Calu3 (cell line): ENCODE data around the gene PCDHGB6. TPM values are rescaled to one million over a fixed set of nuclear protein-coding genes. Genes with fewer than 3 reads are reported as not detected.
"Not testable (repeated sequence)": the region's sequence is repeated elsewhere in the genome, so short reads cannot be mapped to it uniquely, and the experiment has no call there.

Source experiments
- BruUV-seq: library from RNA; stranded (reverse); fragments of 400-500 nt; replicated peaks from 2 replicates; lab custom pipeline; 2021; lab: Mats Ljungman, UMichigan
- CTCF ChIA-PET: fragments of 300-600 bp; sonication (Branson Sonifier 250); formaldehyde crosslinking; loops from one replicate; lab custom pipeline; 2022; ENCODE audit warnings: antibody characterized with exemption; lab: Charles Lee
- DNase-seq: peaks from one replicate; pipeline ENCODE4 v3.0.0; 2022
- H3K27ac Mint-ChIP-seq: one replicate; pipeline ENCODE4 v1.8.0; 2022; ENCODE audit warnings: mixed read lengths; ENCODE audit not compliant: unreplicated experiment
- H3K27me3 Mint-ChIP-seq: one replicate; pipeline ENCODE4 v1.8.0; 2022; ENCODE audit warnings: mixed read lengths; ENCODE audit not compliant: unreplicated experiment
- H3K36me3 Mint-ChIP-seq: one replicate; pipeline ENCODE4 v1.8.0; 2022; ENCODE audit warnings: mild to moderate bottlenecking, moderate library complexity, mixed read lengths; ENCODE audit not compliant: insufficient read depth, unreplicated experiment
- H3K4me1 Mint-ChIP-seq: one replicate; pipeline ENCODE4 v1.8.0; 2022; ENCODE audit warnings: mild to moderate bottlenecking, low read depth, mixed read lengths; ENCODE audit not compliant: unreplicated experiment
- H3K4me3 Mint-ChIP-seq: one replicate; pipeline ENCODE4 v1.8.0; 2022; ENCODE audit warnings: mild to moderate bottlenecking, low read depth, moderate library complexity, mixed read lengths; ENCODE audit not compliant: unreplicated experiment
- H3K9me3 Mint-ChIP-seq: one replicate; pipeline ENCODE4 v1.8.0; 2022; ENCODE audit warnings: low read depth, mixed read lengths; ENCODE audit not compliant: unreplicated experiment
- intact Hi-C: fragments of 100-400 bp; cut with micrococcal nuclease; formaldehyde crosslinking; loops from one replicate; pipeline ENCODE4 v1.10.0; 2022; ENCODE audit not compliant: unreplicated experiment
- total RNA-seq: library from RNA; stranded (reverse); gene quantifications from 2 replicates; pipeline ENCODE4 v1.2.3, GENCODE V29; 2022
- TF ChIP-seq, protein P1 (sequence below): fragments of 200-600 bp; IDR thresholded peaks from one replicate; pipeline ENCODE4 v1.8.0; 2022; ENCODE audit warnings: antibody characterized with exemption; ENCODE audit not compliant: unreplicated experiment

The PCDHGB6 gene
- total RNA-seq, 1 experiment from 2014 or later: 13.4 TPM

DNA sequence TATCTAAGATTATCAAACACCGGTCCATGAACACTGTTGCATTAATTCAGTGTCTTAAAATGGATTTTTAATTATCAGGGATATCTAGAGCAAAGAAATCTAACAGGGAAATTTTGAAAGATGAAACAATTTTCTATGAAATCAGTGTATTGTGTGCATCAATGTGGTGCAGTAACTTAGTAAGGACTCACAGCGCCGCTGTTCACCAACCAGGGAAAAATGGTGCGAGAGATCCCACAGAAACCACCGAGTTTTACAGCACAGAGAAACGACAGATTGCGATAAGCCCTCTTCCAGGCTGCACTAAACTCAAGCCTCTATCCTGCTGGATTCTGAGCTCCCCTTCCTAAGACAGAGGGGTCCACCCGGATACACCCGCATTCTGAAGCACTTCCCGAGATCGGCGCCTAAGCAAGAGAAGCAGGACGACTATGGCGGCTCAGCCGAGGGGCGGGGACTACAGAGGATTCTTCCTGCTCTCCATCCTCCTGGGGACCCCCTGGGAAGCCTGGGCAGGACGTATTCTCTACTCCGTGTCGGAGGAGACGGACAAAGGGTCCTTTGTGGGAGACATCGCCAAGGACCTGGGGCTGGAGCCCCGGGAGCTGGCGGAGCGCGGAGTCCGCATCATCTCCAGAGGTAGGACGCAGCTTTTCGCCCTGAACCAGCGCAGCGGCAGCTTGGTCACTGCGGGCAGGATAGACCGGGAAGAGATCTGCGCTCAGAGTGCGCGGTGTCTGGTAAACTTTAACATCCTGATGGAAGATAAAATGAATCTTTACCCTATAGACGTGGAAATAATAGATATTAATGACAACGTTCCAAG, 25.1 kb upstream of the PCDHGB6 start, which contains the start of gene PCDHGA7:
Gene PCDHGA7 (plus strand): TSS at position 274 of the 826 bp plus-strand sequence. CDS start 158 bp downstream, at position 432.
- H3K9me3 Mint-ChIP-seq: peaks cover 5% of the 10 kb centered on the region
- H3K27me3 Mint-ChIP-seq: no peaks in the 10 kb centered on the region
- BruUV-seq: no TSS peak
- CTCF ChIA-PET: no interaction called here
- H3K27ac Mint-ChIP-seq: no peak within 1 kb of the TSS
- peak within 1 kb of the TSS; percentile 55 for H3K4me3 Mint-ChIP-seq
- no peaks in the 10 kb centered on the region for H3K4me1 Mint-ChIP-seq
- TF ChIP-seq, protein P1, sequence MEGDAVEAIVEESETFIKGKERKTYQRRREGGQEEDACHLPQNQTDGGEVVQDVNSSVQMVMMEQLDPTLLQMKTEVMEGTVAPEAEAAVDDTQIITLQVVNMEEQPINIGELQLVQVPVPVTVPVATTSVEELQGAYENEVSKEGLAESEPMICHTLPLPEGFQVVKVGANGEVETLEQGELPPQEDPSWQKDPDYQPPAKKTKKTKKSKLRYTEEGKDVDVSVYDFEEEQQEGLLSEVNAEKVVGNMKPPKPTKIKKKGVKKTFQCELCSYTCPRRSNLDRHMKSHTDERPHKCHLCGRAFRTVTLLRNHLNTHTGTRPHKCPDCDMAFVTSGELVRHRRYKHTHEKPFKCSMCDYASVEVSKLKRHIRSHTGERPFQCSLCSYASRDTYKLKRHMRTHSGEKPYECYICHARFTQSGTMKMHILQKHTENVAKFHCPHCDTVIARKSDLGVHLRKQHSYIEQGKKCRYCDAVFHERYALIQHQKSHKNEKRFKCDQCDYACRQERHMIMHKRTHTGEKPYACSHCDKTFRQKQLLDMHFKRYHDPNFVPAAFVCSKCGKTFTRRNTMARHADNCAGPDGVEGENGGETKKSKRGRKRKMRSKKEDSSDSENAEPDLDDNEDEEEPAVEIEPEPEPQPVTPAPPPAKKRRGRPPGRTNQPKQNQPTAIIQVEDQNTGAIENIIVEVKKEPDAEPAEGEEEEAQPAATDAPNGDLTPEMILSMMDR: no peak
- H3K36me3 Mint-ChIP-seq: peaks cover 4% of the 10 kb centered on the region
- no peak for DNase-seq
- intact Hi-C loops: no loop called here

DNA sequence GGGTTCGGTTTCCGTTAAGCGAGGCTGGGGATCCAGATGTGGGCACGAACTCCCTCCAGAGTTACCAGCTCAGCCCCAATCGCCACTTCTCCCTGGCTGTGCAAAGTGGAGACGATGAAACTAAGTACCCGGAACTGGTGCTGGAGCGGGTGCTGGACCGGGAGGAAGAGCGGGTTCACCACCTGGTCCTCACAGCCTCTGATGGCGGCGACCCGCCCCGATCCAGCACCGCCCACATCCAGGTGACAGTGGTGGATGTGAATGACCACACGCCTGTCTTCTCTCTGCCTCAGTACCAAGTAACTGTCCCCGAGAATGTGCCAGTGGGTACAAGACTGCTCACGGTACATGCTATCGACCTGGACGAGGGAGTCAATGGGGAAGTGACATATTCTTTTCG, 24.5 kb upstream of the PCDHGB6 start:
- intact Hi-C loops: no loop called here

DNA sequence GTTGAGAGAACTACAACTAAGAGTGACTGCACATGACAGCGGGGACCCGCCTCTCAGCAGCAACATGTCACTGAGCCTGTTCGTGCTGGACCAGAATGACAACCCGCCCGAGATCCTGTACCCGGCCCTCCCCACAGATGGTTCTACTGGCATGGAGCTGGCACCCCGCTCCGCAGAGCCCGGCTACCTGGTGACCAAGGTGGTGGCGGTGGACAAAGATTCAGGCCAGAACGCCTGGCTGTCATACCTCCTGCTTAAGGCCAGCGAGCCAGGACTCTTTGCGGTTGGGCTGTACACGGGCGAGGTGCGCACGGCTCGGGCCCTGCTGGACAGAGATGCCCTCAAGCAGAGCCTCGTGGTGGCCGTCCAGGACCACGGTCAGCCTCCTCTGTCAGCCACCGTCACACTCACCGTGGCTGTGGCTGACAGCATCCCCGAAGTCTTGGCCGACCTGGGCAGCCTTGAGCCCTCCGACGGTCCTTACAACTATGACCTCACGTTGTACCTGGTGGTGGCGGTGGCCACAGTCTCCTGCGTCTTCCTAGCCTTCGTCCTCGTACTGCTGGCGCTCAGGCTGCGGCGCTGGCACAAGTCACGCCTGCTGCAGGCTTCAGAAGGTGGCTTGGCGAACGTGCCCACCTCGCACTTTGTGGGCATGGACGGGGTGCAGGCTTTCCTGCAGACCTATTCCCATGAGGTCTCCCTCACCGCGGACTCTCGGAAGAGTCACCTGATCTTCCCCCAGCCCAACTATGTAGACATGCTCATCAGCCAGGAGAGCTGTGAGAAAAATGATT, 23.2 kb upstream of the PCDHGB6 start:
- H3K27ac Mint-ChIP-seq: no peak overlapping the region
- H3K9me3 Mint-ChIP-seq: peaks cover 12% of the 10 kb centered on the region
- peaks cover 4% of the 10 kb centered on the region for H3K36me3 Mint-ChIP-seq
- no peaks in the 10 kb centered on the region for H3K4me1 Mint-ChIP-seq
- no peak for DNase-seq
- BruUV-seq: no TSS peak
- TF ChIP-seq, protein P1: no peak
- H3K4me3 Mint-ChIP-seq: no peak overlapping the region
- H3K27me3 Mint-ChIP-seq: no peaks in the 10 kb centered on the region
- CTCF ChIA-PET: no interaction called here
- intact Hi-C loops: no loop called here

More for the DNA sequence above, 24.5 kb upstream of the PCDHGB6 start:
- CTCF ChIA-PET: no interaction called here
- Mint-ChIP-seq H3K36me3 (peaks cover 4% of the 10 kb centered on the region), H3K4me1 (no peaks in the 10 kb centered on the region), H3K27me3 (no peaks in the 10 kb centered on the region), H3K27ac (no peak overlapping the region), H3K9me3 (peaks cover 5% of the 10 kb centered on the region), H3K4me3 (no peak overlapping the region)
- DNase-seq: no peak
- no TSS peak for BruUV-seq
- TF ChIP-seq, protein P1: no peak

- CTCF ChIA-PET: interaction anchor here (0.6 to 1.1 kb wide), 2 partner anchors 177 to 204 kb away, joined by 5 to 6 read pairs; no protein-coding TSS in a partner anchor
- intact Hi-C loops, H3K27ac Mint-ChIP-seq, BruUV-seq, H3K4me1 Mint-ChIP-seq, H3K27me3 Mint-ChIP-seq, H3K36me3 Mint-ChIP-seq: not testable (repeated sequence)
- DNase-seq: peak; percentile 54
- Mint-ChIP-seq H3K9me3 (peaks cover 16% of the 10 kb centered on the region), H3K4me3 (peak within 1 kb of the TSS; percentile 64)
- TF ChIP-seq, protein P1: peak; percentile 14
Observed at GRCh38 chr5:141387557-141388311, 20.1 kb upstream of the PCDHGB6 start, which contains the start of gene PCDHGB4. TSS of gene PCDHGB4 (plus strand) at chr5:141387698. CDS start at chr5:141387885, 187 bp downstream.
